SK-N-SH treated with all-trans-retinoic acid at 6 μM for 48 hours (cell line): ENCODE results near the gene LONRF2.
"Not testable (repeated sequence)": the region's sequence is repeated elsewhere in the genome, so short reads cannot be mapped to it uniquely, and the experiment has no call there.

Source experiments
- ATAC-seq: fragments of 200-7000 bp; cut with Tn5 transposase; 3 replicates; pipeline ENCODE4 v1.9.1; 2020; ENCODE audit warnings: mild to moderate bottlenecking, moderate library complexity
- BACH2 ChIP-seq: fragments of 250-450 bp; sonication (Bioruptor Pico); IDR thresholded peaks from 2 replicates; pipeline ENCODE4 v1.9.0; 2021; ENCODE audit warnings: mild to moderate bottlenecking, borderline replicate concordance
- CREB5 ChIP-seq: fragments of 250-450 bp; sonication (Bioruptor Pico); IDR thresholded peaks from 2 replicates; pipeline ENCODE4 v1.5.1; 2020; ENCODE audit warnings: low read depth, mild to moderate bottlenecking, moderate library complexity
- CSDC2 ChIP-seq: fragments of 250-450 bp; sonication (Bioruptor Pico); IDR thresholded peaks from 2 replicates; pipeline ENCODE4 v1.5.0; 2020; ENCODE audit warnings: mild to moderate bottlenecking, moderate library complexity
- CSRNP3 ChIP-seq: fragments of 250-450 bp; sonication (Bioruptor Pico); IDR thresholded peaks from 2 replicates; pipeline ENCODE4 v1.5.1; 2021; ENCODE audit warnings: mild to moderate bottlenecking, moderate library complexity
- ESRRG ChIP-seq: fragments of 250-450 bp; sonication (Bioruptor Pico); IDR thresholded peaks from 2 replicates; pipeline ENCODE4 v1.6.1; 2021; ENCODE audit warnings: mild to moderate bottlenecking
- GLIS3 ChIP-seq: fragments of 250-450 bp; sonication (Bioruptor Pico); IDR thresholded peaks from 2 replicates; pipeline ENCODE4 v1.5.0; 2020; ENCODE audit warnings: mild to moderate bottlenecking, moderate library complexity
- ISL1 ChIP-seq: fragments of 250-450 bp; sonication (Bioruptor Pico); IDR thresholded peaks from 2 replicates; pipeline ENCODE4 v2.1.2; 2022; ENCODE audit warnings: mild to moderate bottlenecking, moderate library complexity
- OSR1 ChIP-seq: fragments of 250-450 bp; sonication (Bioruptor Pico); IDR thresholded peaks from 2 replicates; pipeline ENCODE4 v1.8.0; 2022; ENCODE audit warnings: moderate library complexity, mild to moderate bottlenecking, inconsistent platforms
- PATZ1 ChIP-seq: fragments of 250-450 bp; sonication (Bioruptor Pico); IDR thresholded peaks from 2 replicates; pipeline ENCODE4 v1.8.0; 2020; ENCODE audit warnings: mild to moderate bottlenecking, moderate library complexity, borderline replicate concordance
- POU6F1 ChIP-seq: fragments of 250-450 bp; sonication (Bioruptor Pico); IDR thresholded peaks from 2 replicates; pipeline ENCODE4 v1.8.0; 2021; ENCODE audit warnings: low read depth, mild to moderate bottlenecking, moderate library complexity, borderline replicate concordance
- RARB ChIP-seq: fragments of 250-450 bp; sonication (Bioruptor Pico); IDR thresholded peaks from 2 replicates; pipeline ENCODE4 v1.8.0; 2021; ENCODE audit warnings: mild to moderate bottlenecking, moderate library complexity
- SNAI2 ChIP-seq: fragments of 250-450 bp; sonication (Bioruptor Pico); IDR thresholded peaks from 2 replicates; pipeline ENCODE4 v1.5.0; 2020; ENCODE audit warnings: mild to moderate bottlenecking, moderate library complexity
- TOX ChIP-seq: fragments of 250-450 bp; sonication (Bioruptor Pico); IDR thresholded peaks from 2 replicates; pipeline ENCODE4 v1.8.0; 2021; ENCODE audit warnings: mild to moderate bottlenecking, moderate library complexity, borderline replicate concordance
- ZC3H10 ChIP-seq: fragments of 250-450 bp; sonication (Bioruptor Pico); IDR thresholded peaks from 2 replicates; pipeline ENCODE4 v1.5.1; 2021; ENCODE audit warnings: mild to moderate bottlenecking, moderate library complexity
- ZFP3 ChIP-seq: fragments of 250-450 bp; sonication (Bioruptor Pico); IDR thresholded peaks from 2 replicates; pipeline ENCODE4 v1.5.0; 2020; ENCODE audit warnings: mild to moderate bottlenecking, moderate library complexity
- ZFP30 ChIP-seq: fragments of 450-650 bp; formaldehyde crosslinking; IDR thresholded peaks from 2 replicates; pipeline ENCODE4 v1.5.0; 2022; ENCODE audit warnings: mild to moderate bottlenecking, moderate library complexity
- ZNF565 ChIP-seq: fragments of 450-650 bp; formaldehyde crosslinking; conservative IDR thresholded peaks from 2 replicates; pipeline ENCODE4 v1.5.0; 2020; ENCODE audit warnings: low read depth, mild to moderate bottlenecking, moderate library complexity
- ZNF70 ChIP-seq: fragments of 450-650 bp; formaldehyde crosslinking; IDR thresholded peaks from 2 replicates; pipeline ENCODE4 v1.5.0; 2020; ENCODE audit warnings: mild to moderate bottlenecking, moderate library complexity
- ZNF8 ChIP-seq: fragments of 450-650 bp; formaldehyde crosslinking; IDR thresholded peaks from 2 replicates; pipeline ENCODE4 v1.5.0; 2020; ENCODE audit warnings: mild to moderate bottlenecking, moderate library complexity

The LONRF2 gene

GRCh38 chr2:100250645-100251044 lies 71.7 kb downstream of the LONRF2 start:
- ATAC-seq: no peak
- TF ChIP-seq ISL1 (no peak), ZFP30 (no peak), TOX (no peak), ESRRG (CRISPR knock-in tag) (no peak), CREB5 (no peak)

GRCh38 chr2:100248971-100249370 lies 73.3 kb downstream of the LONRF2 start:
- no peak for ATAC-seq
- TF ChIP-seq OSR1: no peak
- no peak for TF ChIP-seq SNAI2 (CRISPR knock-in tag)
- TF ChIP-seq CSDC2 (CRISPR knock-in tag): no peak
- TF ChIP-seq ISL1: no peak
- no peak for TF ChIP-seq ZFP30
- TF ChIP-seq CREB5: no peak
- TF ChIP-seq, all 23 proteins: peak for 0

GRCh38 chr2:100248556-100248955 lies 73.7 kb downstream of the LONRF2 start:
- not testable (repeated sequence) for ATAC-seq

- TF ChIP-seq GLIS3 (CRISPR knock-in tag): no peak
- no peak for TF ChIP-seq ZNF8 (CRISPR knock-in tag)
- no peak for TF ChIP-seq RARB (CRISPR knock-in tag)
- no peak for TF ChIP-seq BACH2 (CRISPR knock-in tag)
- TF ChIP-seq, all 23 proteins: peak for 0
- ATAC-seq: no peak
Observed at GRCh38 chr2:100248044-100248330, 74.3 kb downstream of the LONRF2 start.

- TF ChIP-seq ZNF8 (CRISPR knock-in tag) (no peak), ESRRG (CRISPR knock-in tag) (no peak), ZNF565 (CRISPR knock-in tag) (no peak), CREB5 (no peak), OSR1 (no peak), ISL1 (no peak), GLIS3 (CRISPR knock-in tag) (no peak), ZFP3 (CRISPR knock-in tag) (no peak), PATZ1 (CRISPR knock-in tag) (no peak), POU6F1 (no peak), CSDC2 (CRISPR knock-in tag) (no peak), BACH2 (CRISPR knock-in tag) (no peak), ZC3H10 (CRISPR knock-in tag) (no peak), ZNF70 (CRISPR knock-in tag) (no peak), CSRNP3 (no peak)
- ATAC-seq: no peak
Observed at GRCh38 chr2:100247256-100248043, 74.9 kb downstream of the LONRF2 start.
